GM19099 (cell line): Measurements from ENCODE around the gene BIRC7.

Source experiments
- POLR2A ChIP-seq: IDR thresholded peaks from 3 replicates; pipeline ENCODE4 v1.6.1; 2011; ENCODE audit warnings: low read depth; ENCODE audit not compliant: insufficient read length; ENCODE audit errors: extremely low read depth

Gene BIRC7

GRCh38 chr20:63216849-63217471 lies 18.7 kb upstream of the BIRC7 start:
- TF ChIP-seq POLR2A = no peak

- TF ChIP-seq POLR2A = no peak
Observed at GRCh38 chr20:63217706-63218105, 18.0 kb upstream of the BIRC7 start.

- TF ChIP-seq POLR2A = no peak
Observed at GRCh38 chr20:63218701-63219446, 16.8 kb upstream of the BIRC7 start.

GRCh38 chr20:63219447-63219821 lies 16.3 kb upstream of the BIRC7 start:
- no peak for TF ChIP-seq POLR2A

- TF ChIP-seq POLR2A = no peak
Observed at GRCh38 chr20:63219866-63220521, 15.7 kb upstream of the BIRC7 start.

GRCh38 chr20:63220696-63221399 lies 14.9 kb upstream of the BIRC7 start:
- no peak for TF ChIP-seq POLR2A

GRCh38 chr20:63222541-63222940 lies 13.2 kb upstream of the BIRC7 start:
- TF ChIP-seq POLR2A = no peak

- no peak for TF ChIP-seq POLR2A
Observed at GRCh38 chr20:63223121-63223825, 12.4 kb upstream of the BIRC7 start.

GRCh38 chr20:63223826-63224207 lies 11.9 kb upstream of the BIRC7 start:
- TF ChIP-seq POLR2A = no peak

GRCh38 chr20:63224412-63225081 lies 11.2 kb upstream of the BIRC7 start:
- no peak for TF ChIP-seq POLR2A

GRCh38 chr20:63225082-63225454 lies 10.6 kb upstream of the BIRC7 start:
- TF ChIP-seq POLR2A = no peak

GRCh38 chr20:63226042-63226943 lies 9.4 kb upstream of the BIRC7 start:
- no peak for TF ChIP-seq POLR2A

GRCh38 chr20:63227260-63227659 lies 8.4 kb upstream of the BIRC7 start:
- no peak for TF ChIP-seq POLR2A
